H1 (cell line): ENCODE data around the gene TFB1M. TPM values are rescaled to one million over a fixed set of nuclear protein-coding genes. Genes with fewer than 3 reads are reported as not detected.

Experiments used
- polyA plus RNA-seq, 7 experiments: library from polyadenylated mRNA; depleted of rRNA in 3 of 7; stranded (reverse) in 5 of 7; unstranded in 2 of 7; fragments of >200 nt in 5 of 7; fragments of 200-250 nt in 2 of 7; gene quantifications; 1 replicate in 5 of 7; 2 replicates in 1 of 7; 4 replicates in 1 of 7; pipeline versions ENCODE4 v1.2.1 to v1.2.3, GENCODE V29; 2011 to 2013; ENCODE audit warnings: missing spikeins in 2 of 7, mixed read lengths in 2 of 7
- total RNA-seq: library from RNA; stranded (reverse); fragmentation: NEBNext Ultra II Directional; extraction: Animal tissue kit (Norgen Biotek cat#: 25700); gene quantifications from 2 replicates; pipeline ENCODE4 v1.2.1, GENCODE V29; 2021

Gene TFB1M
- total and polyA plus RNA-seq, 2 of the 8 experiments (the other 6 are each of a cell fraction or from before 2014, with no cell fraction given), result 28.2 to 49.4 TPM

Other genes with a start within 250 kb of the TFB1M start
- not detected in 2 replicates for gene CLDN20, start 50.5 kb downstream of the TFB1M start, total RNA-seq
- not detected in 2 replicates for gene CLDN20, start 50.5 kb downstream of the TFB1M start, polyA plus RNA-seq (2011; rRNA removed)
- gene NOX3, start 141.4 kb upstream of the TFB1M start, total RNA-seq, result not detected in 2 replicates
- not detected in 2 replicates for gene NOX3, start 141.4 kb upstream of the TFB1M start, polyA plus RNA-seq (2011; rRNA removed)